HEK293 (cell line): ENCODE data around the gene EN2.

Experiments used
- BCL6B ChIP-seq: fragments of 450-650 bp; formaldehyde crosslinking; IDR thresholded peaks from 2 replicates; pipeline ENCODE4 v1.5.1; 2017; ENCODE audit warnings: missing biosample characterization, missing genetic modification characterization
- ELK4 ChIP-seq: IDR thresholded peaks from 2 replicates; pipeline ENCODE4 v1.6.1; 2011; ENCODE audit warnings: mild to moderate bottlenecking, low read depth, low read length, borderline replicate concordance
- PRDM2 ChIP-seq: fragments of 450-650 bp; formaldehyde crosslinking; IDR thresholded peaks from 2 replicates; pipeline ENCODE4 v1.5.1; 2016; ENCODE audit warnings: missing biosample characterization, missing genetic modification characterization, borderline replicate concordance
- YY1 ChIP-seq: fragments of 450-650 bp; formaldehyde crosslinking; IDR thresholded peaks from 2 replicates; pipeline ENCODE4 v1.5.1; 2018; ENCODE audit warnings: missing biosample characterization, missing genetic modification characterization
- ZBTB1 ChIP-seq: fragments of 450-650 bp; formaldehyde crosslinking; IDR thresholded peaks from 2 replicates; pipeline ENCODE4 v1.5.1; 2016; ENCODE audit warnings: missing biosample characterization, missing genetic modification characterization
- ZBTB10 ChIP-seq: fragments of 450-650 bp; formaldehyde crosslinking; IDR thresholded peaks from 2 replicates; pipeline ENCODE4 v1.5.1; 2016; ENCODE audit warnings: missing biosample characterization, missing genetic modification characterization
- ZBTB21 ChIP-seq: fragments of 450-650 bp; formaldehyde crosslinking; IDR thresholded peaks from 2 replicates; pipeline ENCODE4 v1.5.1; 2017; ENCODE audit warnings: missing biosample characterization, missing genetic modification characterization
- ZBTB26 ChIP-seq: fragments of 450-650 bp; formaldehyde crosslinking; optimal IDR thresholded peaks from 2 replicates; pipeline ENCODE3; 2016; ENCODE audit warnings: missing biosample characterization, mild to moderate bottlenecking, missing genetic modification characterization
- ZBTB7A ChIP-seq: fragments of 450-650 bp; formaldehyde crosslinking; IDR thresholded peaks from 2 replicates; pipeline ENCODE4 v1.5.1; 2016; ENCODE audit warnings: low read depth, missing biosample characterization, missing genetic modification characterization
- ZFP69B ChIP-seq: fragments of 450-650 bp; formaldehyde crosslinking; IDR thresholded peaks from 2 replicates; pipeline ENCODE4 v1.5.1; 2016; ENCODE audit warnings: missing biosample characterization, missing genetic modification characterization
- ZNF133 ChIP-seq: fragments of 450-650 bp; formaldehyde crosslinking; IDR thresholded peaks from 2 replicates; pipeline ENCODE4 v1.5.1; 2016; ENCODE audit warnings: missing biosample characterization, missing genetic modification characterization
- ZNF140 ChIP-seq: fragments of 450-650 bp; formaldehyde crosslinking; IDR thresholded peaks from 2 replicates; pipeline ENCODE4 v1.5.1; 2016; ENCODE audit warnings: missing biosample characterization, missing genetic modification characterization
- ZNF223 ChIP-seq: fragments of 450-650 bp; formaldehyde crosslinking; IDR thresholded peaks from 2 replicates; pipeline ENCODE4 v1.5.1; 2016; ENCODE audit warnings: missing biosample characterization, missing genetic modification characterization
- ZNF473 ChIP-seq: fragments of 450-650 bp; formaldehyde crosslinking; IDR thresholded peaks from 2 replicates; pipeline ENCODE4 v1.5.1; 2017; ENCODE audit warnings: missing biosample characterization, missing genetic modification characterization
- ZNF560 ChIP-seq: fragments of 450-650 bp; formaldehyde crosslinking; IDR thresholded peaks from 2 replicates; pipeline ENCODE4 v1.5.1; 2017; ENCODE audit warnings: missing biosample characterization, missing genetic modification characterization, borderline replicate concordance
- ZNF747 ChIP-seq: fragments of 450-650 bp; formaldehyde crosslinking; IDR thresholded peaks from 2 replicates; pipeline ENCODE4 v1.5.1; 2016; ENCODE audit warnings: missing biosample characterization, missing genetic modification characterization
- TF ChIP-seq, protein P1 (sequence below): fragments of 450-650 bp; formaldehyde crosslinking; IDR thresholded peaks from 2 replicates; pipeline ENCODE4 v1.5.1; 2016; ENCODE audit warnings: missing biosample characterization, missing genetic modification characterization
- TF ChIP-seq, protein P2 (sequence below): fragments of 450-650 bp; formaldehyde crosslinking; IDR thresholded peaks from 2 replicates; pipeline ENCODE4 v1.5.1; 2017; ENCODE audit warnings: missing biosample characterization, missing genetic modification characterization
- TF ChIP-seq, protein P3 (sequence below): fragments of 450-650 bp; formaldehyde crosslinking; IDR thresholded peaks from 2 replicates; pipeline ENCODE4 v1.5.1; 2016; ENCODE audit warnings: missing biosample characterization, missing genetic modification characterization
- TF ChIP-seq, protein P4 (sequence below): fragments of 450-650 bp; formaldehyde crosslinking; IDR thresholded peaks from 2 replicates; pipeline ENCODE4 v1.5.1; 2017; ENCODE audit warnings: missing biosample characterization, missing genetic modification characterization

The EN2 gene

DNA sequence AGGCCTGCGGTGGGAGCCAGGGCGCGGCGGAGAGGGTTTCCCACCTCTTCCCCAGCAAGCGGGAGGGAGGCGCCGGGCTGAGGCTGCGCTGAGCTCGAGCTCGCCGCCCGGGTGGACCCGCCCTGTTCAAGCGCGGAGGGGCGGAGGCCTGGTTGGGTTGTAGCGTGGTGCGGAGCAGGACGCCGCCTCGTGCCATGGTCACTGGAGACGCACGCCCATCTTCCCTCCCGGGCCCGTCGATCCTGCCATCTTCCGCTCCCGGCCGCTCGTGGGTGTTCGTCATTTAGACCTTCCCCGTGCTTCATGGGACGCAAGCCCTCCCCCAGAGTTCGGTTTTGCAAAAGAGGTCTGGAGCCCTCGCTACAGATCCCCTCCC, 9.3 kb upstream of the EN2 start (continued):
- TF ChIP-seq, protein P1, sequence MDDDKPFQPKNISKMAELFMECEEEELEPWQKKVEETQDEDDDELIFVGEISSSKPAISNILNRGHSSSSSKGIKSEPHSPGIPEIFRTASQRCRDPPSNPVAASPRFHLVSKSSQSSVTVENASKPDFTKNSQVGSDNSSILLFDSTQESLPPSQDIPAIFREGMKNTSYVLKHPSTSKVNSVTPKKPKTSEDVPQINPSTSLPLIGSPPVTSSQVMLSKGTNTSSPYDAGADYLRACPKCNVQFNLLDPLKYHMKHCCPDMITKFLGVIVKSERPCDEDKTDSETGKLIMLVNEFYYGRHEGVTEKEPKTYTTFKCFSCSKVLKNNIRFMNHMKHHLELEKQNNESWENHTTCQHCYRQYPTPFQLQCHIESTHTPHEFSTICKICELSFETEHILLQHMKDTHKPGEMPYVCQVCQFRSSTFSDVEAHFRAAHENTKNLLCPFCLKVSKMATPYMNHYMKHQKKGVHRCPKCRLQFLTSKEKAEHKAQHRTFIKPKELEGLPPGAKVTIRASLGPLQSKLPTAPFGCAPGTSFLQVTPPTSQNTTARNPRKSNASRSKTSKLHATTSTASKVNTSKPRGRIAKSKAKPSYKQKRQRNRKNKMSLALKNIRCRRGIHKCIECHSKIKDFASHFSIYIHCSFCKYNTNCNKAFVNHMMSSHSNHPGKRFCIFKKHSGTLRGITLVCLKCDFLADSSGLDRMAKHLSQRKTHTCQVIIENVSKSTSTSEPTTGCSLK (tag by site-specific recombination): no peak
- TF ChIP-seq ZNF133 (tag by site-specific recombination) (no peak), YY1 (tag by site-specific recombination) (peak; percentile 26; the same call in 1 of the 2 replicates), PRDM2 (tag by site-specific recombination) (no peak), ZNF560 (tag by site-specific recombination) (no peak), BCL6B (no peak), ZNF140 (tag by site-specific recombination) (no peak), ZBTB7A (tag by site-specific recombination) (no peak), ZBTB1 (no peak), ZNF223 (tag by site-specific recombination) (no peak), ELK4 (no peak), ZNF473 (tag by site-specific recombination) (no peak), ZFP69B (tag by site-specific recombination) (no peak), ZBTB10 (tag by site-specific recombination) (no peak), ZBTB21 (tag by site-specific recombination) (no peak), ZBTB26 (peak; percentile 39), ZNF747 (tag by site-specific recombination) (no peak)
- TF ChIP-seq, protein P2, sequence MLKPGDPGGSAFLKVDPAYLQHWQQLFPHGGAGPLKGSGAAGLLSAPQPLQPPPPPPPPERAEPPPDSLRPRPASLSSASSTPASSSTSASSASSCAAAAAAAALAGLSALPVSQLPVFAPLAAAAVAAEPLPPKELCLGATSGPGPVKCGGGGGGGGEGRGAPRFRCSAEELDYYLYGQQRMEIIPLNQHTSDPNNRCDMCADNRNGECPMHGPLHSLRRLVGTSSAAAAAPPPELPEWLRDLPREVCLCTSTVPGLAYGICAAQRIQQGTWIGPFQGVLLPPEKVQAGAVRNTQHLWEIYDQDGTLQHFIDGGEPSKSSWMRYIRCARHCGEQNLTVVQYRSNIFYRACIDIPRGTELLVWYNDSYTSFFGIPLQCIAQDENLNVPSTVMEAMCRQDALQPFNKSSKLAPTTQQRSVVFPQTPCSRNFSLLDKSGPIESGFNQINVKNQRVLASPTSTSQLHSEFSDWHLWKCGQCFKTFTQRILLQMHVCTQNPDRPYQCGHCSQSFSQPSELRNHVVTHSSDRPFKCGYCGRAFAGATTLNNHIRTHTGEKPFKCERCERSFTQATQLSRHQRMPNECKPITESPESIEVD (tag by site-specific recombination): no peak
- TF ChIP-seq, protein P3, sequence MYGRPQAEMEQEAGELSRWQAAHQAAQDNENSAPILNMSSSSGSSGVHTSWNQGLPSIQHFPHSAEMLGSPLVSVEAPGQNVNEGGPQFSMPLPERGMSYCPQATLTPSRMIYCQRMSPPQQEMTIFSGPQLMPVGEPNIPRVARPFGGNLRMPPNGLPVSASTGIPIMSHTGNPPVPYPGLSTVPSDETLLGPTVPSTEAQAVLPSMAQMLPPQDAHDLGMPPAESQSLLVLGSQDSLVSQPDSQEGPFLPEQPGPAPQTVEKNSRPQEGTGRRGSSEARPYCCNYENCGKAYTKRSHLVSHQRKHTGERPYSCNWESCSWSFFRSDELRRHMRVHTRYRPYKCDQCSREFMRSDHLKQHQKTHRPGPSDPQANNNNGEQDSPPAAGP (tag by site-specific recombination): no peak
- TF ChIP-seq, protein P4, sequence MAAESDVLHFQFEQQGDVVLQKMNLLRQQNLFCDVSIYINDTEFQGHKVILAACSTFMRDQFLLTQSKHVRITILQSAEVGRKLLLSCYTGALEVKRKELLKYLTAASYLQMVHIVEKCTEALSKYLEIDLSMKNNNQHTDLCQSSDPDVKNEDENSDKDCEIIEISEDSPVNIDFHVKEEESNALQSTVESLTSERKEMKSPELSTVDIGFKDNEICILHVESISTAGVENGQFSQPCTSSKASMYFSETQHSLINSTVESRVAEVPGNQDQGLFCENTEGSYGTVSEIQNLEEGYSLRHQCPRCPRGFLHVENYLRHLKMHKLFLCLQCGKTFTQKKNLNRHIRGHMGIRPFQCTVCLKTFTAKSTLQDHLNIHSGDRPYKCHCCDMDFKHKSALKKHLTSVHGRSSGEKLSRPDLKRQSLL (tag by site-specific recombination): no peak
